CD4-positive, alpha-beta memory T cell (primary cell): ENCODE results near the gene CLP1. TPM values are rescaled to one million over a fixed set of nuclear protein-coding genes. Genes with fewer than 3 reads are reported as not detected.

Experiments used
- CTCF ChIA-PET: fragments of 350-600 bp; sonication (Branson Sonifier 250); formaldehyde crosslinking; loops from one replicate; lab custom pipeline; 2021; ENCODE audit warnings: inconsistent platforms; ENCODE audit not compliant: partially characterized antibody; lab: Charles Lee
- POLR2A ChIA-PET: fragments of 350-600 bp; sonication (Branson Sonifier 250); formaldehyde crosslinking; loops from one replicate; lab custom pipeline; 2021; ENCODE audit not compliant: partially characterized antibody; lab: Charles Lee
- DNase-seq, 5 donors: peaks; one replicate each; pipeline versions ENCODE4 v3.0.0 to v3.0.0-alpha.2; 2020 to 2022; ENCODE audit warnings: mixed read lengths in 1 of 5
- H3K27ac ChIP-seq: one replicate; pipeline ENCODE4 v1.7.0; 2013; ENCODE audit warnings: low read depth, low read length
- H3K27me3 ChIP-seq: 2 replicates; pipeline ENCODE4 v1.7.0; 2013; ENCODE audit warnings: mild to moderate bottlenecking, low read length, moderate library complexity; ENCODE audit not compliant: insufficient read depth
- H3K36me3 ChIP-seq: 2 replicates; pipeline ENCODE4 v1.7.0; 2013; ENCODE audit warnings: mild to moderate bottlenecking, low read length, moderate library complexity; ENCODE audit not compliant: insufficient read depth
- H3K4me1 ChIP-seq: 2 replicates; pipeline ENCODE4 v1.7.0; 2013; ENCODE audit warnings: mild to moderate bottlenecking, low read length, moderate library complexity; ENCODE audit not compliant: insufficient read depth
- H3K4me3 ChIP-seq, 2 donors: one replicate each; pipeline ENCODE4 v1.7.0; 2013; ENCODE audit warnings: low read length in 2 of 2, mild to moderate bottlenecking in 1 of 2
- H3K9me3 ChIP-seq, 2 donors: one replicate each; pipeline ENCODE4 v1.7.0; 2013; ENCODE audit warnings: low read length in 2 of 2, control low read depth in 1 of 2; ENCODE audit not compliant: control insufficient read depth in 1 of 2
- H3K27ac Mint-ChIP-seq, 7 donors: one replicate each; pipeline ENCODE4 v1.8.0; 2020 to 2021; ENCODE audit warnings: mixed read lengths in 7 of 7, mild to moderate bottlenecking in 6 of 7, inconsistent platforms in 3 of 7, moderate library complexity in 3 of 7
- H3K27me3 Mint-ChIP-seq, 2 donors: one replicate each; pipeline ENCODE4 v1.8.0; 2020 to 2021; ENCODE audit warnings: mixed read lengths in 2 of 2
- H3K36me3 Mint-ChIP-seq, 2 donors: one replicate each; pipeline ENCODE4 v1.8.0; 2020 to 2021; ENCODE audit warnings: mixed read lengths in 2 of 2, inconsistent platforms in 1 of 2, mild to moderate bottlenecking in 1 of 2
- H3K4me1 Mint-ChIP-seq, 4 donors: one replicate each; pipeline ENCODE4 v1.8.0; 2020 to 2021; ENCODE audit warnings: mixed read lengths in 4 of 4, mild to moderate bottlenecking in 1 of 4
- H3K4me3 Mint-ChIP-seq, 8 donors: one replicate each; pipeline ENCODE4 v1.8.0; 2020 to 2021; ENCODE audit warnings: mixed read lengths in 8 of 8, mild to moderate bottlenecking in 7 of 8, moderate library complexity in 6 of 8, inconsistent platforms in 3 of 8
- H3K9me3 Mint-ChIP-seq, 8 donors: one replicate each; pipeline ENCODE4 v1.8.0; 2020 to 2021; ENCODE audit warnings: mixed read lengths in 8 of 8, mild to moderate bottlenecking in 5 of 8, inconsistent platforms in 3 of 8, moderate library complexity in 1 of 8
- intact Hi-C: fragments of 100-400 bp; cut with micrococcal nuclease; formaldehyde crosslinking; loops from one replicate; pipeline ENCODE4 v1.15.1; 2023
- polyA plus RNA-seq, 2 donors: library from polyadenylated mRNA; unstranded; fragments of 300-500 nt; fragmentation: Illumina TruSeq; gene quantifications; one replicate each; pipeline ENCODE4 v1.2.3, GENCODE V29; 2021
- total RNA-seq, 2 experiments: library from RNA; stranded (reverse); gene quantifications; one replicate each; pipeline ENCODE4 v1.2.3, GENCODE V29; 2021

Gene CLP1
- total and polyA plus RNA-seq, 4 experiments from 2014 or later = 9.6 to 22.5 (median 15.1) TPM

GRCh38 chr11:57640068-57640800 is 17.3 kb upstream of the CLP1 start:
- H3K4me1 ChIP-seq = peaks cover 22% of the 10 kb centered on the region
- H3K27ac ChIP-seq = no peak overlapping the region
- intact Hi-C loops = loop anchor here (10.0 kb wide), 1 partner anchor 885 kb away; no protein-coding TSS in a partner anchor
- POLR2A ChIA-PET = interaction anchor here (1.0 to 4.1 kb wide), 3 partner anchors 9 to 72 kb away, joined by 3 to 20 read pairs (median 6); partner anchors contain the start of genes CLP1, UBE2L6 and YPEL4
- Mint-ChIP-seq H3K27me3 (peaks cover 19 to 38% of the 10 kb centered on the region in 2 donors), H3K4me3 (peak overlapping the region in 3 of 8 donors; percentile 23 to 57 (median 30)), H3K27ac (no peak overlapping the region), H3K4me1 (peaks cover 6 to 16% (median 8%) of the 10 kb centered on the region in 4 donors), H3K36me3 (no peaks in the 10 kb centered on the region), H3K9me3 (no peaks in the 10 kb centered on the region)
- CTCF ChIA-PET = interaction anchor here (0.8 to 8.0 kb wide), 22 partner anchors 9 to 303 kb away, joined by 3 to 181 read pairs (median 6); partner anchors contain the start of genes UBE2L6 and YPEL4
- no peak overlapping the region for H3K4me3 ChIP-seq
- no peaks in the 10 kb centered on the region for H3K36me3 ChIP-seq
- peaks cover 13% of the 10 kb centered on the region for H3K27me3 ChIP-seq
- H3K9me3 ChIP-seq = no peaks in the 10 kb centered on the region
- DNase-seq = no peak

DNA sequence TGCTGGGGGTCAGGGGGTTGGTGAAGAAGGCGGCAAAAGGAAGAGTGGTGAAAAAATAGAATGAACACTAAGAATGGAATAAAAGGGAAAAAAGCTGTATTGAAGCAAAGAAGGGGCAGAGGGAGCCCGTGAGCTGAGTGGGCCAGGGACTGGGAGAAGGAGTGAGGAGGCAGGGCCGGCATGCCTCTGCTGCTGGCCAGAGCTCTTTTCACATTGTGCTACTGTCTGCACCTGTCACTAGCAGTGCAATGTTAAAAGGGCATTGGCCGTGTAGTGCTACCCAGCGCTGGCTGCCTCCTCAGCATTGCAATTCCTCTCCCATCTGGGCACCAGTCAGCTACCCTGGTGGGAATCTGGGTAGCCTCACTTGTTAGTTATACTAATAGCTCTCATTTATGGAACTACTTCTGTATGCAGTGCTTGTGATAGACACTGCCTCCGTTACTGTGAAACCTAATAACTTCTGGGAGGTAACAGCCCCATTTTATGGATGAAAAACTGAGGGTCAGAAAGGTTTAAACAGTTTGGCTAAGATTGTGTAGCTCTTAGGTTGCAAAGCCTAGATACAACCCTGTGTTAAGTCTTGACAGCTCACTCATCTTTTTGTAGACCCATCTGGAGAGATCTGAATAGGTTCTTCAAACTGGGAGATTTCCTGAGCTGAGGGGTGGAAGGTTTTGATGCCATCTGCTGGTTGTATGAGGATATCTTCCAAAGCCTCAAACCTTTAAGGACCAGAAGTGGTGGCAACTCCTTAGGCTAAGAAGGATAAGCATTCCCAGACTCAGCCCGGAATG is 16.4 kb upstream of the CLP1 start:
- Mint-ChIP-seq H3K27ac (peak overlapping the region in 1 of 7 donors; percentile 57), H3K4me3 (peak overlapping the region in 1 of 8 donors; percentile 32), H3K27me3 (peaks cover 21 to 45% of the 10 kb centered on the region in 2 donors), H3K4me1 (peaks cover 6 to 16% (median 8%) of the 10 kb centered on the region in 4 donors), H3K36me3 (no peaks in the 10 kb centered on the region), H3K9me3 (no peaks in the 10 kb centered on the region)
- peak in 2 of 5 donors; percentile 38 for DNase-seq
- Histone ChIP-seq H3K36me3 (no peaks in the 10 kb centered on the region), H3K27ac (no peak overlapping the region), H3K4me3 (no peak overlapping the region), H3K9me3 (no peaks in the 10 kb centered on the region), H3K4me1 (peaks cover 22% of the 10 kb centered on the region), H3K27me3 (peaks cover 23% of the 10 kb centered on the region)
- ChIA-PET POLR2A (interaction anchor here (4.1 kb wide), 1 partner anchor 73 kb away, joined by 20 read pairs; the partner anchor contains the start of gene UBE2L6), CTCF (interaction anchor here (0.7 to 8.0 kb wide), 32 partner anchors 9 to 304 kb away, joined by 3 to 181 read pairs (median 4); partner anchors contain the start of genes UBE2L6 and YPEL4)
- intact Hi-C loops = loop anchor here (1.0 to 10.0 kb wide), 5 partner anchors 73 to 884 kb away; no protein-coding TSS in a partner anchor

- Histone ChIP-seq H3K27me3 (peaks cover 33% of the 10 kb centered on the region), H3K9me3 (no peaks in the 10 kb centered on the region), H3K4me1 (peaks cover 17% of the 10 kb centered on the region), H3K36me3 (no peaks in the 10 kb centered on the region), H3K4me3 (no peak overlapping the region), H3K27ac (no peak overlapping the region)
- Mint-ChIP-seq H3K27me3 (peaks cover 30 to 49% of the 10 kb centered on the region in 2 donors), H3K4me3 (no peak overlapping the region), H3K4me1 (peaks cover 12 to 30% (median 20%) of the 10 kb centered on the region in 4 donors), H3K9me3 (no peaks in the 10 kb centered on the region), H3K36me3 (no peaks in the 10 kb centered on the region), H3K27ac (no peak overlapping the region)
- ChIA-PET CTCF (interaction anchor here (0.7 to 8.0 kb wide), 40 partner anchors 8 to 1006 kb away, joined by 3 to 181 read pairs (median 5); partner anchors contain the start of gene UBE2L6), POLR2A (interaction anchor here (1.1 to 1.9 kb wide), 3 partner anchors 75 to 157 kb away, joined by 5 to 6 read pairs (median 5); partner anchors contain the start of gene UBE2L6)
- DNase-seq = no peak
- intact Hi-C loops = loop anchor here (1.0 to 10.0 kb wide), 4 partner anchors 149 to 881 kb away; no protein-coding TSS in a partner anchor
Measured at GRCh38 chr11:57643802-57644201, 13.8 kb upstream of the CLP1 start.

GRCh38 chr11:57644748-57645688 is 12.5 kb upstream of the CLP1 start:
- POLR2A ChIA-PET = interaction anchor here (0.6 to 1.9 kb wide), 7 partner anchors 12 to 882 kb away, joined by 3 to 6 read pairs (median 4); partner anchors contain the start of genes UBE2L6 and ZDHHC5
- CTCF ChIA-PET = interaction anchor here (0.7 to 8.0 kb wide), 46 partner anchors 7 to 1005 kb away, joined by 3 to 181 read pairs (median 4); partner anchors contain the start of genes SLC43A1 and UBE2L6
- intact Hi-C loops = loop anchor here (1.0 to 10.0 kb wide), 4 partner anchors 148 to 880 kb away; no protein-coding TSS in a partner anchor
- Mint-ChIP-seq H3K27me3 (peaks cover 31 to 50% of the 10 kb centered on the region in 2 donors), H3K4me3 (peak overlapping the region in 1 of 8 donors; percentile 67), H3K4me1 (peaks cover 18 to 38% (median 28%) of the 10 kb centered on the region in 4 donors), H3K9me3 (no peaks in the 10 kb centered on the region), H3K27ac (peak overlapping the region in 2 of 7 donors; percentile 62 to 69), H3K36me3 (peaks cover 0 to 2% of the 10 kb centered on the region in 2 donors)
- Histone ChIP-seq H3K4me3 (no peak overlapping the region), H3K4me1 (peaks cover 17% of the 10 kb centered on the region), H3K27me3 (peaks cover 37% of the 10 kb centered on the region), H3K36me3 (no peaks in the 10 kb centered on the region), H3K9me3 (no peaks in the 10 kb centered on the region), H3K27ac (no peak overlapping the region)
- peak; percentile 82 to 89 (median 86) for DNase-seq

GRCh38 chr11:57645689-57646085 is 11.9 kb upstream of the CLP1 start:
- peaks cover 20 to 44% (median 29%) of the 10 kb centered on the region in 4 donors for H3K4me1 Mint-ChIP-seq
- H3K27ac Mint-ChIP-seq = peak overlapping the region in 3 of 7 donors; percentile 37 to 70 (median 69)
- no peaks in the 10 kb centered on the region for H3K9me3 Mint-ChIP-seq
- no peaks in the 10 kb centered on the region for H3K9me3 ChIP-seq
- peaks cover 22% of the 10 kb centered on the region for H3K4me1 ChIP-seq
- H3K27me3 ChIP-seq = peaks cover 37% of the 10 kb centered on the region
- H3K27ac ChIP-seq = no peak overlapping the region
- no peak for DNase-seq
- intact Hi-C loops = loop anchor here (2.0 to 10.0 kb wide), 2 partner anchors 147 to 879 kb away; no protein-coding TSS in a partner anchor
- peaks cover 0 to 2% of the 10 kb centered on the region in 2 donors for H3K36me3 Mint-ChIP-seq
- no peaks in the 10 kb centered on the region for H3K36me3 ChIP-seq
- H3K4me3 Mint-ChIP-seq = no peak overlapping the region
- POLR2A ChIA-PET = no interaction called here
- CTCF ChIA-PET = interaction anchor here (1.5 to 8.0 kb wide), 10 partner anchors 11 to 188 kb away, joined by 3 to 181 read pairs (median 10); partner anchors contain the start of gene UBE2L6
- H3K4me3 ChIP-seq = no peak overlapping the region
- peaks cover 32 to 51% of the 10 kb centered on the region in 2 donors for H3K27me3 Mint-ChIP-seq
